ENCODE results near the gene DPH5.
A peak's percentile ranks its signal among the peaks of the same experiment; 100 is the strongest.

The DPH5 gene

DNA sequence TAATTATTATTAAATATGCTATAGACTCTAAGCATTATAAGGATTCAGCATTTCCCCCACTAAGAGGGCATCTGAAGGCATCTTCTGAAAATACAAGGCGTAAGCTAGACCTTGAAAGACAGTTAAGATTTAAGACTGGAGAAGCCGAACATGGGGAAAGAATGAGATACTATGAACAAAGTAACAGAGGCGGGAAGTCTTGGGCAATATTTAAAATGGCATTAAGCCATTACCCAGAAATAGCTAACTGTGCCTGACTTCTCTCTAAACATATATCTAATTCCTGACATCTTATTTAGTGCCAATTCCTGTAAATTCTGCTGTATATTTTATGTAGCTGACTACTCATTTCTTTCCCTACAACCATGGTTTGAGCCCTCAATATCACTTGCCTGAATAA is 20.9 kb downstream of the DPH5 start:
- TF ChIP-seq, protein P1, sequence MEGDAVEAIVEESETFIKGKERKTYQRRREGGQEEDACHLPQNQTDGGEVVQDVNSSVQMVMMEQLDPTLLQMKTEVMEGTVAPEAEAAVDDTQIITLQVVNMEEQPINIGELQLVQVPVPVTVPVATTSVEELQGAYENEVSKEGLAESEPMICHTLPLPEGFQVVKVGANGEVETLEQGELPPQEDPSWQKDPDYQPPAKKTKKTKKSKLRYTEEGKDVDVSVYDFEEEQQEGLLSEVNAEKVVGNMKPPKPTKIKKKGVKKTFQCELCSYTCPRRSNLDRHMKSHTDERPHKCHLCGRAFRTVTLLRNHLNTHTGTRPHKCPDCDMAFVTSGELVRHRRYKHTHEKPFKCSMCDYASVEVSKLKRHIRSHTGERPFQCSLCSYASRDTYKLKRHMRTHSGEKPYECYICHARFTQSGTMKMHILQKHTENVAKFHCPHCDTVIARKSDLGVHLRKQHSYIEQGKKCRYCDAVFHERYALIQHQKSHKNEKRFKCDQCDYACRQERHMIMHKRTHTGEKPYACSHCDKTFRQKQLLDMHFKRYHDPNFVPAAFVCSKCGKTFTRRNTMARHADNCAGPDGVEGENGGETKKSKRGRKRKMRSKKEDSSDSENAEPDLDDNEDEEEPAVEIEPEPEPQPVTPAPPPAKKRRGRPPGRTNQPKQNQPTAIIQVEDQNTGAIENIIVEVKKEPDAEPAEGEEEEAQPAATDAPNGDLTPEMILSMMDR (conservative IDR thresholded peaks at IDR 0.05; ENCODE audit: low read depth, low read length): no peak
- H3K4me3 ChIP-seq (ENCODE audit: low read depth, low read length): no peak overlapping the region
- DNase-seq (ENCODE audit: low read depth): peak; percentile 72

DNA sequence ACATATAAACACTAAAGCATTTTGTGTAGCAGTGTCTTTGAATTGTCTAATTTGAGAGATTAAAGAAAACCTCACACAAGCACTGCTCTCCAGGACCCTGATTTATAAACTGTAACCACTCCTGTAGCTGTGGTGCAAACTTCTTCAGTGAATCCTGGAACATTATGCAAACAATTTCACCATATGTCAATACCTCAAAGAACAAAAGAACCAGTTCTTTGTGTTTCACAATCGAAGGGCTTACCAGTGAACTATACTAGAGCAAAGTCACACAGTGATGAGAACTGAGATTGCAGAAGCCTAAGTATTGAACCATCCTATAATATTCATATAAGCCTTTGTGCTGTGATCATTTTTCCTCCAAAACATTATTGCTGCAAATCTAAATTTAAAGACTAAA is 21.5 kb downstream of the DPH5 start:
- TF ChIP-seq, protein P1 (conservative IDR thresholded peaks at IDR 0.05; ENCODE audit: low read depth, low read length): no peak
- DNase-seq (ENCODE audit: low read depth): peak; percentile 82
- no peak overlapping the region for H3K4me3 ChIP-seq (ENCODE audit: low read depth, low read length)

DNA sequence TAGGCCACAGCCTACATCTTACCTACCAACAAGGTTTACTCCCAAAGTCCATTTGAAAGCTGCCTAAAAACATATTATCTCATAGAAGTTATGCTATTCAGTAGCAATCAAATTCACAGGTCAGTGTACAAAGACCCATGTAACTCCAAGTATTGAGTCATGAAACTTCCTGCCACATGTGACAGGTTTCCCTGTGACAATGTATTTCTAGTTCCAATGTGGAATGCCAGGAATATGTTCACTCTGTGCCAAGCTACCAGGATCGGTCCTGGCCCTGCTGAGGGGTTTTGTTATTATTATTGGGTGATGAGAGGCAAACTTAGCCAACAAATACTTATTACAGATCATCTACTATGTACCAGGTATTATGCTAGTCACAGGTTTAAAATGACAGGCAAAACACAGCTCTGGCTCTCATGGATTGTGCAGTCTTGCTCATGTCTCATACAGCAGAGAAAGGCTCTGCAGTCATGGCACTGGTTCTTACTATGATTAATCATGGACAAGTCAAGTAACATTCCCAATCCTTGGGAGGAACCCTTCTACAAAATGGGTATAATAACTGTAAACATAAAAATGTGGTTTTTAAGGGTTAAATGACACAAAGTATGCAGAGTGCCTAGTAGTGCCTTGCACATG is 22.5 kb downstream of the DPH5 start:
- no peak for DNase-seq (ENCODE audit: low read depth)
- TF ChIP-seq, protein P1 (conservative IDR thresholded peaks at IDR 0.05; ENCODE audit: low read depth, low read length): no peak
- no peak overlapping the region for H3K4me3 ChIP-seq (ENCODE audit: low read depth, low read length)

DNA sequence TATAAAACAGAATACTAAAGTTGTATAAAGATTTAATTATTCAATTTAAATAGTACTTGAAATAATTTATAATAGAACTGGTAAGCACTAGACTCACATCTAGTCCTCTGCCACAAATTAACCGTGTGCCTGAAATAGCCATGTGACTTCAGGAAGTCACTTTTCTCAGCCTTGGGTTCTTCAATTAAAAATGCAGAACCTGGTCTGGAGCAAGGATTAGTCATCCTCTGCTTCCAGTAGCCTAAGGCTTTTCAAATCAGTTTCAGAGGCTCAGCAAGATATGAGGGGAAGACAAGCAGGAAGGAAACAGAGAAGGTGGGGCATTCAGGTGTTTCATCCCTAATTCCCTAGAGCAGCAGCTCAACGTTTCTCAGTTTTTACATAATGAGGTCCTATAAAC is 23.0 kb downstream of the DPH5 start:
- TF ChIP-seq, protein P1 (conservative IDR thresholded peaks at IDR 0.05; ENCODE audit: low read depth, low read length): no peak
- DNase-seq (ENCODE audit: low read depth): peak; percentile 45
- H3K4me3 ChIP-seq (ENCODE audit: low read depth, low read length): no peak overlapping the region

DNA sequence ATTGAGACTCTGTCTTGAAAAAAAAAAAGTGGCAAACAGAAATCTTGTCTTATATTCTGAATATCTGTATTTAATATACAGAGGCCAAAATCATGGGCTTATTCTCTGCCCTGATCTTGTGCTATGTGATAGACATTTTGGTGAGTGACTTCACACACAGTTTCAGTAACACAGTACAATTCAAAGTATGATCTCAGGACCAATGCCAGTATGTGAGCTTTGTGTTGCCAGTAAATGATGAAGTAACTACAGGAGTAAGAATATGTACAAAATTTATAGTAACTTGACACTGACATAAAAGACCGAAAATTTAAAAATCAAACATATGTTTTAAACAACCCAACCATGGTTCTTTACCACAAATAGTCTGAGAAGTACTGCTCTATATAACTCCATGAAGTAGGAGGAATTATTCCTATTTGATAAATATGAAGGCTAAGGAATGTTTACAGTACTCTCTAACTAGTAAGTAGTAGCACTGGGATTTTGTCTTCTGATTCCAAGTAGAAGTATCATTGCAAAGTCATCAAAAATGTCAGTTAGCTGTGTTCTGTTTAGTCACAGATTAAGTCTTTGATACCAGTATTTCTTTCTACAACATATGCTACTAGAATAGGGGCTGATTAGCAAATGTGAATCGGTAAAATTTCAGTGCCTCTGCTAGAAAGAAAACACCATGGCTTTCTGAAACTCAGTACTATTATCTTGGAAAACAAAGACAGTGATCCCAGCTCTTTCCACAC is 25.3 kb downstream of the DPH5 start:
- no peak overlapping the region for H3K4me3 ChIP-seq (ENCODE audit: low read depth, low read length)
- TF ChIP-seq, protein P1 (conservative IDR thresholded peaks at IDR 0.05; ENCODE audit: low read depth, low read length): no peak
- DNase-seq (ENCODE audit: low read depth): peak; percentile 26

DNA sequence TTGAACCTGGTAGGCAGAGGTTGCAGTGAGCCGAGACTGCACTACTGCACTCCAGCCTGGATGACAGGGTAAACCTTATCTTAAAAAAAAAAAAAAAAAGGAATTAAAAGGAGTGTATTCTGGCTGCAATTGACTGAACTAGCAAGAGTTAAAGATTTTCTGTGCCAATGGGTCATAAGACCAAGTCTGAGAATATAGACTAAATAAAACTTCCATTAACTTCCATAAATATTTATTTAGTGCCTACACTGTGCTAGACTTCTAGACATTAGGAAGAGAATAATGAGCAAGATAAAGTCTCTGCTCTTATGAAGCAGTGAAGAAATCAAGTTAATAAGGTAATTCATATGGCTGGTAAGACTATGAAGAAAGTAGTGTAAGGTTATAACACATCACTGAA is 27.2 kb downstream of the DPH5 start:
- TF ChIP-seq, protein P1 (conservative IDR thresholded peaks at IDR 0.05; ENCODE audit: low read depth, low read length): no peak
- H3K4me3 ChIP-seq (ENCODE audit: low read depth, low read length): no peak overlapping the region
- no peak for DNase-seq (ENCODE audit: low read depth)
